Mammary epithelial cell (primary cell): Measurements from ENCODE around the gene MAML3.

Experiments used
- CTCF ChIP-seq, 2 donors: IDR thresholded peaks in 1 of 2; conservative IDR thresholded peaks in 1 of 2; 2 replicates each; pipeline ENCODE4 v1.5.1; 2011 to 2012; ENCODE audit warnings: inconsistent platforms in 2 of 2, low read length in 2 of 2, mild to moderate bottlenecking in 2 of 2, control low read depth in 1 of 2, low read depth in 1 of 2; ENCODE audit not compliant: insufficient read depth in 1 of 2; ENCODE audit errors: extremely low read depth in 1 of 2
- EZH2 ChIP-seq: IDR thresholded peaks from 2 replicates; pipeline ENCODE4 v1.6.1; 2012; ENCODE audit warnings: low read length, inconsistent platforms, borderline replicate concordance

DNA sequence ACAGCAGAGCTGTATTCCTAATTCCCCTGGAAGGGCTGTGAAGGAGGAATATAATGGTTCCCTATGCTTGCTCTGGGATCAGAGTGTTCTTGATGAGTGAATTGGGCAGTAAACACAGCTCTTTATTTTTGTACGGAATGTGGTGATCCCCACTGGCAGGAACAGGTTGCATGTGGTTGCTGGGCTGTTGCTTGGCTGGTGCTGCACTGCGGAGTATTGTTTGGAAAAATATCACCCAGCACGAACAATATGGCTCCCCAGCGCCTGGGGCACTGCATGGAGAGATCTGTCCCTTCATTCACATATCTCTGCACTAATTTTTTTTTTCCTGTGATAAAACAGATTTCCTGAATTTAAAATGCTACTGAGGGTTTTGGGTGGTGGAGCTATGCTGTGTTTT lies 368.6 kb downstream of the MAML3 start:
- TF ChIP-seq EZH2 (no peak), CTCF (conservative IDR thresholded peaks at IDR 0.05 in 1 of 2, IDR thresholded peaks at IDR 0.05 in 1 of 2; ENCODE audit: extremely low read depth in 1 of 2, insufficient read depth in 1 of 2, low read depth in 1 of 2, low read length in 2 of 2) (no peak)
